Bronchial epithelial cell (primary cell): ENCODE results near the gene AHDC1. TPM values are rescaled to one million over a fixed set of nuclear protein-coding genes. Genes with fewer than 3 reads are reported as not detected.

Experiments used
- DNase-seq: peaks from one replicate; pipeline ENCODE4 v3.0.0-alpha.2; 2010; ENCODE audit warnings: low read depth
- FAIRE-seq: peaks from 2 replicates; lab custom pipeline; 2011; peaks lifted over from hg19 to GRCh38; lab: Jason Lieb, UNC
- H3K27me3 ChIP-seq: 2 replicates; pipeline ENCODE4 v1.5.1; 2011; ENCODE audit warnings: low read length; ENCODE audit not compliant: control insufficient read depth, insufficient read depth
- H3K36me3 ChIP-seq: 2 replicates; pipeline ENCODE4 v1.5.1; 2011; ENCODE audit warnings: low read length; ENCODE audit not compliant: control insufficient read depth, insufficient read depth
- H3K4me3 ChIP-seq: 2 replicates; pipeline ENCODE4 v1.5.1; 2011; ENCODE audit warnings: mild to moderate bottlenecking, low read depth, low read length, control low read depth
- total RNA-seq: library from RNA; depleted of rRNA; stranded (reverse); fragments of >200 nt; gene quantifications from 2 replicates; pipeline ENCODE4 v1.2.1, GENCODE V29; 2014
- TF ChIP-seq, protein P1 (sequence below): IDR thresholded peaks from 2 replicates; pipeline ENCODE4 v1.5.1; 2011; ENCODE audit warnings: mild to moderate bottlenecking, moderate library complexity, low read length, control low read depth, inconsistent platforms; ENCODE audit not compliant: insufficient read depth, severe bottlenecking

AHDC1 gene
- total RNA-seq, 1 donor from 2014 or later = 5.0 TPM

DNA sequence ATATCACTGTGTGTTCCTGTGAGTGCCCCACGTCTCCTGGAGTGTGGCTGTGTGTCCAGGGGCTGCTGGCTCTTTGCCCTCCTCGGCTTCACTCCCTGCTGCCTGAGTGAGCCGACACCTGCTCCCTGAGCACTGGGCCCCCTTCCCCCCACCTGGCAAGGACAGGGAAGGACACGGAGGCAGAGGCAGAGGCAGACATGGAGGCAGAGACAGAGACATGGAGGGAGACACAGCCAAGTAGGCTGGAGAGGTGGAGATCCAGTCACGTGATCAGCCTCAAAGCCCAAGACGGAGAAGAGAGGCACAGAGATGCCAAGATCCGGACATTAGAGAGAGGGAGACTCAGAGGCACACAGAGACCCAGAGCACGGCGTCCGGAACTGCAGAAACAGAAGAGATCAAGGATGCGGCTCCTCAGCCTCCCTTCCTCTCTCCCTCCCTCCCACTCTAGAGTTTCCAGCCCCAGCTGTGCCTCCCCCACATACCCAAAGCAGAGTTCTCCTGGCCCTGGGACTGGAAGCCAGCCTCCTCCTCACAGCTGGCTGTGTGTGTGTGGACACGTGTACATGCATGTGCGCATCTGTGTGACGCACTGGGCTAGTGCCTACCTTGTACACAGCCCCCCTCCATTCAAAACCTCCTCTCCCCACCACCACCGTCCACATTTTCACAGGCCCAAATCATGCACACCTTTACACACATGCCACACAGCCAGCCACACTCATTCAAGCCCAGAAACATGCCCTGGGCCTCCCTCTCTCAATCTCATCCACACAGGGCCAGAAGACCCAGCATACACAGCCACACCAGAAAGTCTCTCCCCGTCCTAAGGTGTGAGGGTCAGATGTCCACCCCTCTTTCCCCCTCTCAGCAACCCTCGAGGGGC, 74.9 kb downstream of the AHDC1 start:
- Histone ChIP-seq H3K36me3 (peaks cover 14% of the 10 kb centered on the region), H3K4me3 (peak overlapping the region; percentile 12), H3K27me3 (no peaks in the 10 kb centered on the region)
- TF ChIP-seq, protein P1, sequence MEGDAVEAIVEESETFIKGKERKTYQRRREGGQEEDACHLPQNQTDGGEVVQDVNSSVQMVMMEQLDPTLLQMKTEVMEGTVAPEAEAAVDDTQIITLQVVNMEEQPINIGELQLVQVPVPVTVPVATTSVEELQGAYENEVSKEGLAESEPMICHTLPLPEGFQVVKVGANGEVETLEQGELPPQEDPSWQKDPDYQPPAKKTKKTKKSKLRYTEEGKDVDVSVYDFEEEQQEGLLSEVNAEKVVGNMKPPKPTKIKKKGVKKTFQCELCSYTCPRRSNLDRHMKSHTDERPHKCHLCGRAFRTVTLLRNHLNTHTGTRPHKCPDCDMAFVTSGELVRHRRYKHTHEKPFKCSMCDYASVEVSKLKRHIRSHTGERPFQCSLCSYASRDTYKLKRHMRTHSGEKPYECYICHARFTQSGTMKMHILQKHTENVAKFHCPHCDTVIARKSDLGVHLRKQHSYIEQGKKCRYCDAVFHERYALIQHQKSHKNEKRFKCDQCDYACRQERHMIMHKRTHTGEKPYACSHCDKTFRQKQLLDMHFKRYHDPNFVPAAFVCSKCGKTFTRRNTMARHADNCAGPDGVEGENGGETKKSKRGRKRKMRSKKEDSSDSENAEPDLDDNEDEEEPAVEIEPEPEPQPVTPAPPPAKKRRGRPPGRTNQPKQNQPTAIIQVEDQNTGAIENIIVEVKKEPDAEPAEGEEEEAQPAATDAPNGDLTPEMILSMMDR = no peak
- DNase-seq (peak; percentile 65), FAIRE-seq (peak; percentile 32)

DNA sequence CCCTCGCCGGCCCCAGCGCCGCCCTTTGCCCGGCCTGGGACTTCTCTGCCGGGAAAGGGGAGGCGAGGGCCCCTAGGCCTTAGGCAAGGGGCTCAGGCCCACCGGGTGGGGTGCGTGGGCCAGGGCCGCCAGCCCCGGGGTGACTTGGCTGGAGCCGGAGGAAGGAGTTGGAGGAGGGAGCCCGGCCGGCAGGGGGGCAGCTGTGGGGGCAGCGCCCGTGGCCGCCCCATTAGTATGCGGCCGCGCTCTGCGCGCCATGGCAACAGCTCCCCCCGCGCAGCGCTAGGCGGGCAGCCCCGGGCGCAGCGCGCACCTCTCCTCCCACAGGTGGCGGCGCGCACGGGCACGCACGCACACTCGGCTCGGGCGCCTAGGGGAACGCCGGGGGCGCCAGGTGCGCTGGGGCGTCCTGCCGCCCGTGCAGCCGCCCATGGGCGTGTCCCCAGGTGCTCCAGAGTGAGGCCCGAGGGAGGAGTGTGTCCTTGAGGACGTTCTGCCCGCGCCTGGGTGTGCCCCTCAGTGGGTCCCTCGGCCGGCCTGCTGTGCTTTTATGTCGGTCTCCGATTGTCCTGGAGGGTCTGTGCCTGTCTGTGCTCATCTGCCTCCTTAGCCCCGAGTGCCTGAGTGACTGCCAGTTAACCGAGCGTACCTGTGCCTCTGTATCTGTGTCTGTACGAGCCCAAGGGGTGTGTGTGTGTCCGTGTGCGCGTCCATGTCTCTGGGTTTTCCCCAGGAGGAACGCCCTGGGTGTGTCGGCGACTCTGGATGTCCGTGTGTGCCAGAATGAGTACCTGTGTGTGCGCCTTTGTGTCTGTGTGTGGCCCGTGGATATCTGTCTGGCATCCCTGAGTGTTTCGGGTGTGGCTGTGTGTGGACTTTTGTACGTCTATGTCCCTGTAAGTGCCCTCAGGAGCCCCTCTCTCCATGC, 75.8 kb downstream of the AHDC1 start:
- Histone ChIP-seq H3K27me3 (no peaks in the 10 kb centered on the region), H3K4me3 (peak overlapping the region; percentile 16), H3K36me3 (peaks cover 9% of the 10 kb centered on the region)
- TF ChIP-seq, protein P1 = no peak
- DNase-seq = peak; percentile 73
- FAIRE-seq = no peak

DNA sequence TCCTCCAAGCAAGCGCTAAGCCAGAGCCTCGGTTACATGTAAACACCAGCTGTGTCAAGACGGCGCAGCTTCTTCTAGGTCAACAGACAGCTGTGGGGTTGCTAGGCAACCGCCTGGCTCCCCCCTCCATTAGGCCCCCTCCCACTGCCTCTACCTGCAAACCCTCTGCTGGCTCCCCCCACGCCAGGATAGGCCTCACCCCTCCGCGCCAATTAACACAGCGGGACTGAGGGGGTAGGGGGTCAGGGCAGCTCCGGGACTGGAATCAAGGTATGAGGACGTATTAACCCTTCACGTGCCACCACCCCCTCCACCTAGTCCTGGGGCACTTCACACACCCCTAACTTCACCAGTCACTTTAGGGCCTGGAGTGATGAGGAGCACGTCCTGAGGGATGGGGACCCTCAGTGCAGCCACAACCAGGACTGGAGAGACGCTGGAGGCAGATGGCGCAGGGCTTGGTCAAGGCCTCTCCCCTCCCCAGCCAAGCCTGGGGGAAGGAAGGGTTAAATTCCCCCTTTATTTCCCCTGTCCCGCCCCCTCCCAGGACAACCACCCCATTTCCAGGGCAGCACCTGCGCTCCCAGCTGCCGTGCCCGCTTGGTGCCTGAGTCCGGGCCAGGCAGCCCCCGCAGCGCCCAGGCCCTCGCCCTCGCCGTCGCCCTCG, 76.6 kb downstream of the AHDC1 start:
- H3K4me3 ChIP-seq = peak overlapping the region; percentile 16
- TF ChIP-seq, protein P1 = no peak
- no peaks in the 10 kb centered on the region for H3K27me3 ChIP-seq
- FAIRE-seq (no peak), DNase-seq (no peak)
- H3K36me3 ChIP-seq = peaks cover 4% of the 10 kb centered on the region

DNA sequence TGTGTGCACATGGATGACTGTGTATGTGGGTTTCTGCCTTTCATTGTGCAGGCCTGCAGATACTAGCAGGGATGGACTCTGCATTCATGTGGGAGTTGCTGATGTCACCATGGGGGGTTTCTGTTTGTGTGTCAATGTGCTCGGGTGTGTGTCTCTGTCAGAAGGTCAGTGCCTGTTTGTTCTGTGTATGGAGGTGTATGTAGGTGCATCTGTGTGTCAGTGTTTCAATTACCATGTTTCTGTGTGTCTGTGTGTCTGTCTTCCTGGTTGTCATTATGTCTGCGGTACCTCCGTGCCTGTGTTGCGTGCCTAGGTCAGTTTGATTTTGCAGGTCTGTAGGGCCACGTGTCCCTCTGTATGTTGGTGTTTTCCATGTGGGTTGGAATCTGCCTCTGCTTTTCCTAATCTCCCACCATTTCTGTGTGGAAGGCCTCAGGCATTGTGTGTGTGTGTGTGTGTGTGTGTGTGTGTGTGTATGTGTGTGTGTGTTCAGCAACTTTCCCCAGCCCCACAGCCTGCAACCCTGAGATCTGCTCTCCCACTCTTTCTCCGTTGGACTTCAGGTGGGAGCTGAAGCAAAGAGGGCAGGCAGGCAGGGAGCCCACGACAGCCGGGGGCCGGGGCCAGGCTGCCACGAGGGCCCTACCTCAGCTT, 77.2 kb downstream of the AHDC1 start:
- TF ChIP-seq, protein P1 = no peak
- Histone ChIP-seq H3K4me3 (no peak overlapping the region), H3K27me3 (no peaks in the 10 kb centered on the region), H3K36me3 (peaks cover 1% of the 10 kb centered on the region)
- FAIRE-seq (no peak), DNase-seq (peak; percentile 46)
